Stomach (tissue), 9 donors: ENCODE results near the gene FRMD1. TPM values are rescaled to one million over a fixed set of nuclear protein-coding genes. Genes with fewer than 3 reads are reported as not detected.

ENCODE experiments used
- DNase-seq, 2 donors: peaks; one replicate each; pipeline versions ENCODE4 v3.0.0 to v3.0.0-alpha.2; 2013 to 2019
- H3K27ac ChIP-seq, 5 donors: fragments of 200-600 bp in 4 of 5; sonication (generic) in 4 of 5; one replicate each; pipeline ENCODE4 v1.5.1; 2013 to 2019; ENCODE audit warnings: mild to moderate bottlenecking in 1 of 5, moderate library complexity in 1 of 5
- H3K27me3 ChIP-seq, 3 donors: fragments of 200-600 bp; sonication (generic); one replicate each; pipeline ENCODE4 v1.5.1; 2017 to 2019; ENCODE audit warnings: mixed run types in 1 of 3
- H3K36me3 ChIP-seq, 4 donors: fragments of 200-600 bp; sonication (generic); 1 replicate in 3 of 4; 2 replicates in 1 of 4; pipeline ENCODE4 v1.5.1; 2016 to 2019
- H3K4me1 ChIP-seq, 4 donors: fragments of 200-600 bp; sonication (generic); one replicate each; pipeline ENCODE4 v1.5.1; 2016 to 2019
- H3K4me3 ChIP-seq, 4 donors: fragments of 200-600 bp; sonication (generic) in 3 of 4; one replicate each; pipeline ENCODE4 v1.5.1; 2016 to 2019; ENCODE audit warnings: mild to moderate bottlenecking in 1 of 4
- H3K9me3 ChIP-seq, 4 donors: fragments of 200-600 bp; sonication (generic); one replicate each; pipeline ENCODE4 v1.5.1; 2016 to 2019
- EP300 ChIP-seq: sonication (generic); formaldehyde crosslinking; IDR thresholded peaks from one replicate; pipeline ENCODE4 v1.6.1; 2017; ENCODE audit warnings: antibody characterized with exemption
- POLR2A ChIP-seq, 4 donors: fragments of 450-650 bp; IDR thresholded peaks; one replicate each; pipeline ENCODE4 v1.6.1; 2016; ENCODE audit warnings: antibody characterized with exemption in 4 of 4, control low read depth in 2 of 4, mild to moderate bottlenecking in 1 of 4, moderate library complexity in 1 of 4
- POLR2AphosphoS5 ChIP-seq, 3 donors: sonication (generic); formaldehyde crosslinking; IDR thresholded peaks; one replicate each; pipeline ENCODE4 v1.6.1; 2016; ENCODE audit warnings: antibody characterized with exemption in 3 of 3
- WGBS, 5 donors: extraction: QIAGEN DNeasy Blood & Tissue Kit in 3 of 5; methylation state at CpG; one replicate each; pipeline versions ENCODE4 v1.1.5 to v1.1.7; 2013 to 2018; 5-methylcytosine and 5-hydroxymethylcytosine counted together
- intact Hi-C: fragments of 100-400 bp; cut with DNase I; formaldehyde crosslinking; loops from one replicate; pipeline ENCODE4 v1.15.1; 2023; ENCODE audit warnings: low total_unique reads
- polyA plus RNA-seq, 3 donors: library from polyadenylated mRNA; stranded (reverse); fragments of 200-250 nt; gene quantifications; one replicate each; pipeline ENCODE4 v1.2.3, GENCODE V29; 2013
- total RNA-seq, 5 donors: library from RNA; depleted of rRNA; stranded (reverse); fragments of >200 nt; gene quantifications; one replicate each; pipeline versions ENCODE4 v1.1.0 to v1.2.3, GENCODE V29; 2014 to 2016
- TF ChIP-seq, protein P1 (sequence below), 7 experiments: fragments of 450-650 bp in 4 of 7; fragments of 200-600 bp in 3 of 7; sonication (generic) in 3 of 7; IDR thresholded peaks; one replicate each; pipeline ENCODE4 v1.5.1; 2016 to 2019; ENCODE audit warnings: antibody characterized with exemption in 7 of 7, control low read depth in 2 of 7, mild to moderate bottlenecking in 1 of 7
- donor health status: healthy with polysubstance abuse.
- donor health status: Bipolar disorder and iron deficiency.
- donor health status: healthy.

Gene FRMD1
- total and polyA plus RNA-seq, 8 donors, result 0.43 to 42.9 (median 7.7) TPM

DNA sequence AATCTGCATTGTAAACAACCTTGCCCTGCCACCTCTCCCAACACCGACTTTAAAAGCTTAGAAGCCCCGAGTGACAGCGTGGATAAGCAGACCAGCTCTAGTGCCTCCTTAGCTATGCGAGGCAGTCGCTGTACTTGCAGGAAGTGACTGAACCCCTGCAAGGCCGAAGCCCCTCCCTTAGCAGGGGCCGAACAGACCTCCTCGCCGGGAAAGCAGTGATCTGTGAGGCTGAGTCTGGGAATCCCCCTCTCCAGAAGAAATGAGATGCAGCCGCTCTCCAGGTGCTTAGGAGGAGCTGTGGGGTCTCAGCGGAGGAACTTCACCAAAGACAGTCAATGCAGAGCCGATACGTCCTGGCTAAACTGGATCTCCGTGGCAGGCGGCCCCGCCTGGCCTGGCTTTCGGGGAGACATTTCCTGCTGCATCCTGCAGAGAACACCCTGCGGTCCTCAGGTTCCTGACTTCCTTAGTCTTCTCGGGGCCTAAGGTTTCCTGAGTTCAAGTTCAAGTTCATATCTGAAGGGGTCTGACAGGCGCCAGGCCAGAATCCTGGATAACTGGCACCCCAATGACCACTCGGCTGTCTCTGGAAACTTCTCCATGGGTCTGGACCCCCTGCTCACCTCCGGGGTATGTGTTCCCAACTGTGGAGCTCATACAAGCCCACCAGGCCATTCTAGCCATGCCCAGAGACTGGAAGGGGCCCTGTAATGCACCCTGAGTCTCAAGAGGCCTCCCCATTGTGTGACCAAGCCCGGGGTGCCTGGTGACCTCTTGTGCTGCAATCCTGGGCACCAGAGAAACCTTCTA is 20.4 kb upstream of the FRMD1 start:
- H3K27ac ChIP-seq, result peak overlapping the region in 2 of 5 donors; percentile 62 to 74
- no peak for TF ChIP-seq POLR2A (IDR thresholded peaks at IDR 0.05)
- no peaks in the 10 kb centered on the region for H3K9me3 ChIP-seq
- peaks cover 13 to 41% (median 32%) of the 10 kb centered on the region in 4 donors for H3K4me1 ChIP-seq
- H3K4me3 ChIP-seq, result no peak overlapping the region
- 70 to 82% (median 74%) methylated on average over 11 to 23 of the region's 23 CpGs for WGBS, 5 donors
- no peaks in the 10 kb centered on the region for H3K36me3 ChIP-seq
- peaks cover 0 to 41% (median 19%) of the 10 kb centered on the region in 3 donors for H3K27me3 ChIP-seq
- no peak for DNase-seq
- intact Hi-C loops, result no loop called here

GRCh38 chr6:168098431-168098861 is 19.4 kb upstream of the FRMD1 start:
- no peak overlapping the region for H3K4me3 ChIP-seq
- WGBS, 5 donors, result 84 to 94% (median 88%) methylated on average over 12 to 13 of the region's 13 CpGs
- no peak for DNase-seq
- intact Hi-C loops, result no loop called here
- no peaks in the 10 kb centered on the region for H3K9me3 ChIP-seq
- peaks cover 13 to 41% (median 34%) of the 10 kb centered on the region in 4 donors for H3K4me1 ChIP-seq
- TF ChIP-seq POLR2AphosphoS5 (IDR thresholded peaks at IDR 0.05) (no peak), POLR2A (IDR thresholded peaks at IDR 0.05) (no peak), EP300 (no peak)
- TF ChIP-seq, protein P1, sequence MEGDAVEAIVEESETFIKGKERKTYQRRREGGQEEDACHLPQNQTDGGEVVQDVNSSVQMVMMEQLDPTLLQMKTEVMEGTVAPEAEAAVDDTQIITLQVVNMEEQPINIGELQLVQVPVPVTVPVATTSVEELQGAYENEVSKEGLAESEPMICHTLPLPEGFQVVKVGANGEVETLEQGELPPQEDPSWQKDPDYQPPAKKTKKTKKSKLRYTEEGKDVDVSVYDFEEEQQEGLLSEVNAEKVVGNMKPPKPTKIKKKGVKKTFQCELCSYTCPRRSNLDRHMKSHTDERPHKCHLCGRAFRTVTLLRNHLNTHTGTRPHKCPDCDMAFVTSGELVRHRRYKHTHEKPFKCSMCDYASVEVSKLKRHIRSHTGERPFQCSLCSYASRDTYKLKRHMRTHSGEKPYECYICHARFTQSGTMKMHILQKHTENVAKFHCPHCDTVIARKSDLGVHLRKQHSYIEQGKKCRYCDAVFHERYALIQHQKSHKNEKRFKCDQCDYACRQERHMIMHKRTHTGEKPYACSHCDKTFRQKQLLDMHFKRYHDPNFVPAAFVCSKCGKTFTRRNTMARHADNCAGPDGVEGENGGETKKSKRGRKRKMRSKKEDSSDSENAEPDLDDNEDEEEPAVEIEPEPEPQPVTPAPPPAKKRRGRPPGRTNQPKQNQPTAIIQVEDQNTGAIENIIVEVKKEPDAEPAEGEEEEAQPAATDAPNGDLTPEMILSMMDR (IDR thresholded peaks at IDR 0.05), result no peak
- peaks cover 0 to 41% (median 19%) of the 10 kb centered on the region in 3 donors for H3K27me3 ChIP-seq
- no peaks in the 10 kb centered on the region for H3K36me3 ChIP-seq
- peak overlapping the region in 4 of 5 donors; percentile 32 to 74 (median 66) for H3K27ac ChIP-seq

- peak overlapping the region; percentile 32 to 74 (median 62) for H3K27ac ChIP-seq
- 33 to 77% (median 51%) methylated on average over 18 to 22 of the region's 22 CpGs for WGBS, 5 donors
Measured at GRCh38 chr6:168097621-168098430, 18.8 kb upstream of the FRMD1 start.

GRCh38 chr6:168097221-168097620 is 18.2 kb upstream of the FRMD1 start:
- H3K27me3 ChIP-seq, result peaks cover 0 to 31% (median 19%) of the 10 kb centered on the region in 3 donors
- no peak for DNase-seq
- 86 to 95% (median 90%) methylated on average over 3 to 10 of the region's 10 CpGs for WGBS, 5 donors
- H3K27ac ChIP-seq, result peak overlapping the region; percentile 31 to 74 (median 62)
- H3K9me3 ChIP-seq, result peaks cover 0 to 5% (median 2%) of the 10 kb centered on the region in 4 donors
- peaks cover 12 to 30% (median 28%) of the 10 kb centered on the region in 4 donors for H3K4me1 ChIP-seq
- TF ChIP-seq POLR2A (IDR thresholded peaks at IDR 0.05) (no peak), EP300 (no peak), POLR2AphosphoS5 (IDR thresholded peaks at IDR 0.05) (no peak)
- TF ChIP-seq, protein P1 (IDR thresholded peaks at IDR 0.05), result no peak
- no peak overlapping the region for H3K4me3 ChIP-seq
- no peaks in the 10 kb centered on the region for H3K36me3 ChIP-seq
- intact Hi-C loops, result no loop called here

More at GRCh38 chr6:168097621-168098430, 18.8 kb upstream of the FRMD1 start:
- intact Hi-C loops, result no loop called here
- Histone ChIP-seq H3K4me3 (no peak overlapping the region), H3K4me1 (peaks cover 13 to 36% (median 32%) of the 10 kb centered on the region in 4 donors), H3K36me3 (no peaks in the 10 kb centered on the region), H3K27me3 (peaks cover 0 to 37% (median 19%) of the 10 kb centered on the region in 3 donors), H3K9me3 (no peaks in the 10 kb centered on the region)
- TF ChIP-seq POLR2AphosphoS5 (IDR thresholded peaks at IDR 0.05), result peak in 2 of 3 donors; percentile 60 to 68
- TF ChIP-seq EP300, result no peak
- peak in 1 of 2 donors; percentile 92 for DNase-seq

- TF ChIP-seq POLR2AphosphoS5 (IDR thresholded peaks at IDR 0.05), result no peak
- no peak for TF ChIP-seq EP300
- TF ChIP-seq, protein P1 (IDR thresholded peaks at IDR 0.05), result no peak
- TF ChIP-seq POLR2A (IDR thresholded peaks at IDR 0.05), result no peak
- Histone ChIP-seq H3K9me3 (peaks cover 0 to 5% (median 2%) of the 10 kb centered on the region in 4 donors), H3K27ac (peak overlapping the region in 2 of 5 donors; percentile 25 to 72), H3K36me3 (no peaks in the 10 kb centered on the region), H3K27me3 (peaks cover 0 to 22% (median 10%) of the 10 kb centered on the region in 3 donors), H3K4me1 (peaks cover 4 to 21% (median 20%) of the 10 kb centered on the region in 4 donors), H3K4me3 (no peak overlapping the region)
- DNase-seq, result no peak
- intact Hi-C loops, result no loop called here
- 79 to 92% (median 85%) methylated on average over 12 to 13 of the region's 13 CpGs for WGBS, 5 donors
Measured at GRCh38 chr6:168096271-168096764, 17.3 kb upstream of the FRMD1 start.
